T-helper 1 cell treated with Interleukin-12 subunit alpha and Interleukin-12 subunit beta and Interleukin-4 antibody, amounts not matched to agents 30 ng/mL and 1 ng/mL, for 36 hours (primary cell): ENCODE results near the gene LASP1NB.
"Not testable (repeated sequence)": the region's sequence is repeated elsewhere in the genome, so short reads cannot be mapped to it uniquely, and the experiment has no call there.

Source experiments
- intact Hi-C: fragments of 100-400 bp; cut with micrococcal nuclease; formaldehyde crosslinking; loops from one replicate; pipeline ENCODE4 v1.15.1; 2024

The LASP1NB gene

GRCh38 chr17:38916771-38917170 lies 8.6 kb upstream of the LASP1NB start:
- intact Hi-C loops, result no loop called here

- intact Hi-C loops, result no loop called here
These were observed 8.2 kb upstream of the LASP1NB start for GRCh38 chr17:38917259-38917658.

- intact Hi-C loops, result no loop called here
These were observed 7.1 kb upstream of the LASP1NB start for GRCh38 chr17:38918129-38918913.

- intact Hi-C loops, result no loop called here
These were observed 6.5 kb upstream of the LASP1NB start for GRCh38 chr17:38918916-38919315.

GRCh38 chr17:38919316-38920078 lies 5.9 kb upstream of the LASP1NB start:
- intact Hi-C loops, result no loop called here

GRCh38 chr17:38920374-38921291 lies 4.8 kb upstream of the LASP1NB start:
- intact Hi-C loops, result no loop called here

DNA sequence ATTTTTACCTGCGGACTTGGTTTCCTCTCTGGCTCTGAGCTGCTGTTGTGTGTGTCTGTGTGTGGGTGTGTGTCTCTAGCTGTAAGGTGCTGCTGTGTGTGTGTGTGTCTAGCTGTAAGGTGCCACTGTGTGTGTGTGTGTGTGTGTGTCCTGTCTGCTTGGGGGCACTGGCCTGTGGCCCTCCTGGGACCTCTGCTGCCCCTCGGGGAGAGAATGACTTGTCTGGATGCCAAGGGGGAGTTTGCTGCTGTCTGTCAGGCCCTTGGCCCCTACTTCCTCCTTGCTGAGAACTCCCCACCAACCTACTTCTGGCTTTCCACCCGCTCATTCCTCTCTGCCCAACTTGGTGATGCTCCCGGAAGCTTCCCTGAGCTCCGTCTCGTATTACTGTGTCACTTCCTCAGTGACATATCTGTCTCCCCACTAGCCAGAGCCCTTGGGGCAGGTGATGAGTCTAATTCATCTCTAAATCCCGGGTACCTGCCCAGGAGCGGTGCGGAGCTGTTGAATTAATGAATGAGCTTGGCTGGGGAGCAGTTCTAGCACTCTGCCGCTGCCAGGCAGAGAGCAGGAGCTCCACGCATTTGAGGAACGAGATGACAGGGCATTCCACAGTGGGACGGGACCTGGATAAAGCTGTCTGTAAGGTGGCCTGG lies 3.5 kb upstream of the LASP1NB start:
- intact Hi-C loops, result no loop called here

- intact Hi-C loops, result no loop called here
These were observed 2.7 kb upstream of the LASP1NB start for GRCh38 chr17:38922538-38923297.

GRCh38 chr17:38926293-38927070 lies 1.1 kb downstream of the LASP1NB start:
- intact Hi-C loops, result loop anchor here (2.0 kb wide), 1 partner anchor 28 kb away; no protein-coding TSS in a partner anchor

- intact Hi-C loops, result not testable (repeated sequence)
These were observed 5.4 kb downstream of the LASP1NB start for GRCh38 chr17:38930782-38931181.

- intact Hi-C loops, result not testable (repeated sequence)
These were observed 8.5 kb downstream of the LASP1NB start for GRCh38 chr17:38933962-38934361.

- intact Hi-C loops, result loop anchor here (5.0 kb wide), 1 partner anchor 88 kb away; the partner anchor contains the start of gene RPL23
These were observed 14.6 kb downstream of the LASP1NB start for GRCh38 chr17:38939987-38940386.

GRCh38 chr17:38940404-38940803 lies 15.0 kb downstream of the LASP1NB start:
- intact Hi-C loops, result loop anchor here (5.0 kb wide), 1 partner anchor 88 kb away; the partner anchor contains the start of gene RPL23

GRCh38 chr17:38942696-38943334 lies 17.4 kb downstream of the LASP1NB start:
- intact Hi-C loops, result loop anchor here (2.0 to 5.0 kb wide), 2 partner anchors 72 to 91 kb away; partner anchors contain the start of genes LASP1 and RPL23

- intact Hi-C loops, result loop anchor here (2.0 to 5.0 kb wide), 2 partner anchors 73 to 91 kb away; partner anchors contain the start of genes LASP1 and RPL23
These were observed 18.2 kb downstream of the LASP1NB start for GRCh38 chr17:38943607-38944006.

GRCh38 chr17:38947189-38947588 lies 21.8 kb downstream of the LASP1NB start:
- intact Hi-C loops, result no loop called here

DNA sequence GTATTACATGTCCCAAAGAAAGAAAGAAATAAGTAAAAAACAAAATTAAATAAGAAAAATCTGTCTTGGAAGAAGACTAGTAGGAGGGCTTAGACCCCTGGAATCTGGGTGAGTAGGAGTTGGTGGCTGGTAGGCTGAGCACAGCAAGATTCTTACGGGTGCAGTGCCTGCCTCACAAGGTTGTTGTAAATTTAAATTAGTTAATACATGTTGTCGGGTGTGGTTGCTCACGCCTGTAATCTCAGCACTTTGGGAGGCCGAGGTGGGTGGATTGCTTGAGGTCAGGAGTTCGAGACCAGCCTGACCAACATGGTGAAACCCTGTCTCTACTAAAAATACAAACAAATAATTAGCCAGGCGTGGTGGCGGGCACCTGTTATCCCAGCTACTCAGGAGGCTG lies 28.4 kb downstream of the LASP1NB start:
- intact Hi-C loops, result not testable (repeated sequence)

DNA sequence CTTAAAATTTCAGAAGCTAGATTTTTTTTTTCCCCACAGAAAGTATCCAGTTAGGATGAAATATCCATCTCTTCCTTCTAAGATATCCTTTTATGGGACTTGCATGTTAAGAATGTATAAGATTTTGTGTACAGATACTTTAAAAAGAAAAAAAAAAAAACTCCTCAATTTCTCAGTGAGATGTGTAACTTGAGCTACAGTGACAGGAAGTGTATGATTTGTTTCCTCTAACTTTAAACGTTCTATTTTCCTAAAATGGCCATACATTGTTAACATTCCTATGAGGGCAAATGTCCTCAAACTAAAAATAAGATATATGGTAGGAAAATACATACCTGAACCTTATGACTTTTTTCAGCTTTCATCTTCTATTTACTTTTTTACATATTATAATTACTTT lies 32.9 kb downstream of the LASP1NB start:
- intact Hi-C loops, result no loop called here

GRCh38 chr17:38958756-38959155 lies 33.3 kb downstream of the LASP1NB start:
- intact Hi-C loops, result no loop called here
